Pancreas (tissue), 10 donors: Measurements from ENCODE around the gene POFUT2. TPM values are rescaled to one million over a fixed set of nuclear protein-coding genes. Genes with fewer than 3 reads are reported as not detected.

Experiments
- ATAC-seq, 4 donors: fragments of 200-7000 bp; cut with Tn5 transposase; one replicate each; pipeline versions ENCODE4 v1.8.0 to v1.9.1; 2020; ENCODE audit warnings: mild to moderate bottlenecking in 4 of 4, moderate library complexity in 4 of 4
- DNase-seq, 6 donors: peaks; one replicate each; pipeline ENCODE4 v3.0.0-alpha.2; 2020
- FAIRE-seq: peaks from 2 replicates; lab custom pipeline; 2012; peaks lifted over from hg19 to GRCh38; lab: Jason Lieb, UNC
- H3K27ac ChIP-seq, 4 donors: fragments of 200-600 bp; sonication (generic); 1 replicate in 3 of 4; 2 replicates in 1 of 4; pipeline versions ENCODE4 v1.5.0 to v1.8.0; 2020
- H3K27me3 ChIP-seq, 4 donors: fragments of 200-600 bp; one replicate each; pipeline ENCODE4 v1.8.0; 2021
- H3K36me3 ChIP-seq, 3 donors: fragments of 200-600 bp; sonication (generic) in 1 of 3; one replicate each; pipeline versions ENCODE4 v1.5.0 to v1.8.0; 2020 to 2021
- H3K4me1 ChIP-seq, 3 donors: fragments of 200-600 bp; one replicate each; pipeline ENCODE4 v1.8.0; 2021
- H3K4me3 ChIP-seq, 4 donors: fragments of 200-600 bp; sonication (generic) in 2 of 4; one replicate each; pipeline versions ENCODE4 v1.5.0 to v1.8.0; 2020 to 2021
- H3K9me3 ChIP-seq, 4 donors: fragments of 200-600 bp; one replicate each; pipeline ENCODE4 v1.8.0; 2021
- WGBS, 2 donors: extraction: QIAGEN DNeasy Blood & Tissue Kit; methylation state at CpG; one replicate each; pipeline ENCODE4 v1.1.7; 2013; 5-methylcytosine and 5-hydroxymethylcytosine counted together
- intact Hi-C, 3 donors: fragments of 100-400 bp; cut with DNase I; formaldehyde crosslinking; loops; one replicate each; pipeline versions ENCODE4 v1.11.1 to v1.14.2; 2022
- polyA plus RNA-seq, 2 donors: library from polyadenylated mRNA; stranded (reverse); fragments of 200-250 nt; gene quantifications; one replicate each; pipeline ENCODE4 v1.2.3, GENCODE V29; 2013
- total RNA-seq, 6 donors: library from RNA; stranded (reverse); fragmentation: NEBNext Ultra II Directional in 4 of 6; extraction: Animal tissue kit (Norgen Biotek cat#: 25700) in 4 of 6; gene quantifications; one replicate each; pipeline versions ENCODE4 v1.2.1 to v1.2.4, GENCODE V29; 2021 to 2023
- TF ChIP-seq, protein P1 (sequence below), 4 donors: fragments of 200-600 bp; sonication (generic) in 3 of 4; IDR thresholded peaks; one replicate each; pipeline versions ENCODE4 v1.5.0 to v1.8.0; 2021; ENCODE audit warnings: antibody characterized with exemption in 4 of 4
- donor health status: healthy with polysubstance abuse.
- donor health status: DM: no; HTN: no; CAD: no; lungs with moderate emphysema.
- donor health status: DM: no; HTN: no; CAD: no.
- donor health status: control.
- donor health status: control.
- donor health status: Bipolar disorder and iron deficiency.
- donor health status: DM: yes; HTN: yes; CAD: no.
- donor health status: DM: no; HTN: no; CAD: no.
- donor health status: DM: no; HTN: no; CAD: no.
- donor health status: DM: yes; HTN: yes; CAD: no.

POFUT2 gene
- total and polyA plus RNA-seq, 8 donors: 10.1 to 46.9 (median 16.3) TPM

DNA sequence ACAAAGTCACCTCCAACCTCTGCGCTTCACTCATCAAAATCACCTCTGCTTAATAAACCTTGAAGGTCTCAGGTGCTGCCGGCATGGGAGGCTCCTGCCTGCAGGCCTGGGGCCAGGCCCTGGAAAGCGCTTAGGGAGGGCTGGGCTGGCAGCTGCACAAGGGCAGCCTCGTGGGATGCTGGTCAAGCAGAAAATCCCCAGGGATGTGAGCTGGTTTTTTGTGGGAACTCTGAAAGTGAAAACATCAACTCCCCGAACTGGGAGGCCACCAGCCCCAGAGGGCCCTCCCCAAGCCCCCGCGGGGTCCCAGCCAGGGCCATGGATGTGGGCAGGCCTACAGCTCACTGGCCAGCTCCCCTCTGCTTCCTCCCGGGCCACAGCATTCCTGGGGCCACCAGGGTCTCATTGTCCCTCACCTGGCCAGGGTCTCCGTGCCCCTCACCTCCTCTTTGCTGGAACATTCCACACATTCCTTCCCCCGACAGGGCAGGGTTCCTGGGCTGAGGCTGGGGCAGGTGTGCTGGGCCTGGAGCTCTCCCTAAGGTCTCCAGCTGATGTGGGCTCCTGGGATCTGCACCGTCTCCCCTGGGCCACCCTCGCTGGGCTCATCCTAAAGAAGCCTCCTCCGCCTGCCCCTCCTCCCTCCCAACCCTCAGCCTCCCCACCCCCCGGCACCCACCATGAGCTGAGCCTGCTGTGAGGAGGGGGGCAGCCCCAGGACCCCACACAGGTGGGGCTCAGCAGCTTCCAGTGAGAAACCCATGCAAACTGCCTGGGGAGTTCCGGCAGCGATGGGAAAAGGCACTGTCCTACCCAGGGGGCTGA is 36.0 kb upstream of the POFUT2 start:
- ATAC-seq: peak in 3 of 4 donors; percentile 16 to 45 (median 27)
- intact Hi-C loops: no loop called here
- 33 to 34% methylated on average over 14 to 16 of the region's 16 CpGs for WGBS, 2 donors
- no peaks in the 10 kb centered on the region for H3K27me3 ChIP-seq
- DNase-seq: peak in 4 of 6 donors; percentile 18 to 62 (median 52)
- TF ChIP-seq, protein P1, sequence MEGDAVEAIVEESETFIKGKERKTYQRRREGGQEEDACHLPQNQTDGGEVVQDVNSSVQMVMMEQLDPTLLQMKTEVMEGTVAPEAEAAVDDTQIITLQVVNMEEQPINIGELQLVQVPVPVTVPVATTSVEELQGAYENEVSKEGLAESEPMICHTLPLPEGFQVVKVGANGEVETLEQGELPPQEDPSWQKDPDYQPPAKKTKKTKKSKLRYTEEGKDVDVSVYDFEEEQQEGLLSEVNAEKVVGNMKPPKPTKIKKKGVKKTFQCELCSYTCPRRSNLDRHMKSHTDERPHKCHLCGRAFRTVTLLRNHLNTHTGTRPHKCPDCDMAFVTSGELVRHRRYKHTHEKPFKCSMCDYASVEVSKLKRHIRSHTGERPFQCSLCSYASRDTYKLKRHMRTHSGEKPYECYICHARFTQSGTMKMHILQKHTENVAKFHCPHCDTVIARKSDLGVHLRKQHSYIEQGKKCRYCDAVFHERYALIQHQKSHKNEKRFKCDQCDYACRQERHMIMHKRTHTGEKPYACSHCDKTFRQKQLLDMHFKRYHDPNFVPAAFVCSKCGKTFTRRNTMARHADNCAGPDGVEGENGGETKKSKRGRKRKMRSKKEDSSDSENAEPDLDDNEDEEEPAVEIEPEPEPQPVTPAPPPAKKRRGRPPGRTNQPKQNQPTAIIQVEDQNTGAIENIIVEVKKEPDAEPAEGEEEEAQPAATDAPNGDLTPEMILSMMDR (IDR thresholded peaks at IDR 0.05): no peak
- H3K36me3 ChIP-seq: no peaks in the 10 kb centered on the region
- peak overlapping the region; percentile 49 to 65 (median 58) for H3K27ac ChIP-seq
- H3K4me1 ChIP-seq: no peaks in the 10 kb centered on the region
- no peak for FAIRE-seq
- no peaks in the 10 kb centered on the region for H3K9me3 ChIP-seq
- H3K4me3 ChIP-seq: no peak overlapping the region

DNA sequence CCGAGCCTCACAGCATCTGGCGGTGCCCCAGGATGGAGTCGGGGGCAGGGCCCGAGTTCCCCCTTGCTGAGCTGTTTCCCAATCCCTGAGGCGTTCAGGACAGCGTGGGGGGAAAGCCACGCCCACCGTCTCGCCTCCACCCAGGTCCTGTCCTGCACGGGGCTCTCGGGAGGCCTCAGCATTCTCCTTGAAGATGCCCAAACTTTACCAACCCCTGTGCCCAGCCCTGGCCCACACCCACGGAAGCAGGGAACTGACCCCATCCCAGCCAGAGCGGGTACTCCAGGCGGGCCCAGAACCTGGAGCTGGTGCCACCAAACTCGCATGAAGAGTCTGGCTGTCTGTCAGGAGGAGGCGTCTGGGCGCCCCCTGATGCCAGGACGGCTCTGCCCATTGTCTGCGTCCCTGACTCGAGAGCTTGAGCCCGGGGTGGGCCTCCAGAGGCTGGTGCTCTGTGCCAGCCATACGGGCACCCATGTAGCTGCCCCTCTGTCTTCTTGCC is 35.3 kb upstream of the POFUT2 start:
- FAIRE-seq (no peak), ATAC-seq (peak; percentile 10 to 31 (median 22)), DNase-seq (peak; percentile 15 to 82 (median 62))
- intact Hi-C loops: no loop called here
- Histone ChIP-seq H3K4me1 (no peaks in the 10 kb centered on the region), H3K36me3 (no peaks in the 10 kb centered on the region), H3K27me3 (no peaks in the 10 kb centered on the region), H3K9me3 (no peaks in the 10 kb centered on the region), H3K4me3 (no peak overlapping the region), H3K27ac (peak overlapping the region; percentile 49 to 65 (median 58))
- TF ChIP-seq, protein P1 (IDR thresholded peaks at IDR 0.05): no peak
- WGBS, 2 donors: 24 to 33% methylated on average over 22 of the region's 22 CpGs

DNA sequence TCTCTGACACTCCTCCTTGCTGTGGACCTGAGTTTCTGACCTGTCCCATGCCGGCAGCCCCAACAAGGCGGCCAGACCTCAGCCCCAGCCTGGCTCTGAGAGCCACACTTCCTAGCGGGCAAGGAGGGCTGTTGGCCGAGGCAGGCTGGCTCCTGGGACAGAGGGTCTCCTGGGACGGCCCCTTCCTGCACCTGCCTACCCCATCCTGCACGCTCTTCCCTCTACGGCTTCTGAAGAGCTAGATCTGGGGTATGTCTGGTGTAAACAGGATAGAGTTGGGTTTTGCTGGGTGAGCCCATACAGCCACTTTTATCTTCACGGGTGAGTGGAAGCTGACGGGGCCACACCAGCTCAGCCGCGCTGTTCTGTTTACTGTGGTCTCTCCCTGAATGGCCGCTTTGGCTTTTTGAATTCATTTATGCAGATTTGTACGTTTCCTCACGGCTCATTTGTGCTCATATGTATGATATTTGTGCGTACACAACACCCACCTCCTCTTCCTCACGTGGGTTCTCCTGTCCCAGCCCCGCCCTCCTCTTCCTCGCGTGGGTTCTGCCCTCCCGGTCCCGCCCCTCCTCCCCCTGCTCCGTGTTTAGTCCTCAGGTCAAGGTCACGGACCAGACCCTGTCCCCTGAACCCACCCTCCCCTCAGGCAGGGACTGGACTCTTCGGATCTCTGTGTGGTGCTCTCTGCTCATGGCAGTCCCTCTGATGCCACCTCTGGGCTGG is 34.7 kb upstream of the POFUT2 start:
- FAIRE-seq: no peak
- WGBS, 2 donors: 35 to 48% methylated on average over 24 of the region's 24 CpGs
- ATAC-seq: no peak
- Histone ChIP-seq H3K9me3 (no peaks in the 10 kb centered on the region), H3K27me3 (no peaks in the 10 kb centered on the region), H3K36me3 (no peaks in the 10 kb centered on the region), H3K4me1 (no peaks in the 10 kb centered on the region), H3K4me3 (no peak overlapping the region), H3K27ac (peak overlapping the region in 1 of 4 donors; percentile 57)
- peak in 2 of 6 donors; percentile 53 for DNase-seq
- TF ChIP-seq, protein P1 (IDR thresholded peaks at IDR 0.05): no peak
- intact Hi-C loops: no loop called here

DNA sequence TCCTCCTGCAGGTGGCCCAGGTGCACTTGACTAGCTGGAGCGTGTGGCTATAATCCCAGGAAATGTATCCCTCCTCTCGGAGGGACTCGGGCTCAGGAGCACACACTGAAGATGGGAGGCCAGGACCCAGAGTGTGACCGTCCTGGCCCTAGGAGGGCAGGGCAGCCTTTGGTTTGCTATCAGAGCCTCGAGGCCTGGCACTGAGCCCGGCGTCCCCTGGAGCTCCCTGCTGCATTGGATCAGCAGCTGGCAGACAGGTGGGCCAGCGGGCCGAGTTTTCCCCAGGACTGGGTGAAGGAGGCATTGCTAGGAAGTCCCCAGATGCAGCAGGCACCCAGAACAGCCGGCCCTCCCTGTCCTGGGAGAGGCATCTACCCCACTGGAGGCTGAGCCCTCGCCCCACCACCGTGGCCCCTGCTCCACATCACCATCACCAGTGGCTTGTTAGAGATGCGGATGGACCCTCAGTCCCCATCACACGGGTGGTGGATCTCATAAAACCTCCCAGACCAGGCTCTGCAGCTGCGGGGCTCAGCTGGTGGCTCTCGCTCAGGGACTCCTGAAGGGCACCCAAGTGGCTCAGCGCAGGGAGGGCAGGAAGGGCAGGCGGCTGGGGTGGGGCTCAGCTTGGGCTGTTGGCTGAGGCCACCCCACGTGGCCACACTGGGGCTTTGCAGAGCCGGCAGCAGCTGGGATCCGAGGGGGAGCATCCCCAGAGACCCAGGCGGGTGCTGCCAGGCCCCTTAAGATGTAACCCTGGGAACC is 32.7 kb upstream of the POFUT2 start:
- no peak overlapping the region for H3K4me3 ChIP-seq
- TF ChIP-seq, protein P1 (IDR thresholded peaks at IDR 0.05): no peak
- WGBS, 2 donors: 38 to 47% methylated on average over 22 of the region's 22 CpGs
- H3K9me3 ChIP-seq: no peaks in the 10 kb centered on the region
- intact Hi-C loops: no loop called here
- DNase-seq (peak in 4 of 6 donors; percentile 20 to 85 (median 62)), ATAC-seq (peak in 1 of 4 donors; percentile 7), FAIRE-seq (no peak)
- H3K4me1 ChIP-seq: no peaks in the 10 kb centered on the region
- peak overlapping the region in 3 of 4 donors; percentile 7 to 55 (median 50) for H3K27ac ChIP-seq
- H3K36me3 ChIP-seq: no peaks in the 10 kb centered on the region
- no peaks in the 10 kb centered on the region for H3K27me3 ChIP-seq
